Endothelial cell of umbilical vein (primary cell): ENCODE data around the gene STAC3. TPM values are rescaled to one million over a fixed set of nuclear protein-coding genes. Genes with fewer than 3 reads are reported as not detected.
A peak's percentile ranks its signal among the peaks of the same experiment; 100 is the strongest.

Experiments used
- microRNA counts: library from miRNA; unstranded; fragments of <30 nt; microRNA quantifications from one replicate; lab custom pipeline; 2016
- microRNA-seq: library from miRNA; unstranded; fragments of <30 nt; microRNA quantifications from one replicate; pipeline ENCODE4 v1.2.0, GENCODE V29; 2021; ENCODE audit warnings: borderline number of aligned reads, borderline replicate concordance
- polyA plus RNA-seq, 4 experiments: library from polyadenylated mRNA; depleted of rRNA in 3 of 4; stranded (reverse) in 3 of 4; unstranded in 1 of 4; fragments of >200 nt; gene quantifications; 2 replicates each; pipeline versions ENCODE4 v1.2.1 to v1.2.3, GENCODE V29; 2011 to 2012; ENCODE audit warnings: missing spikeins in 1 of 4
- small RNA-seq: library from RNA; depleted of rRNA; stranded (forward); fragments of <200 nt; gene quantifications from one replicate; pipeline ENCODE3, GENCODE V24; 2012; ENCODE audit warnings: low replicate concordance, low read depth; ENCODE audit not compliant: insufficient read depth, insufficient read length
- total RNA-seq: library from RNA; stranded (reverse); gene quantifications from 2 replicates; pipeline ENCODE4 v1.2.3, GENCODE V29; 2021

Gene STAC3
- total and polyA plus RNA-seq, 2 donors (not counting 3 experiments of a cell fraction or from before 2014, with no cell fraction given): 0.36 to 0.55 TPM

MicroRNAs within 50 kb of the gene (microRNA counts, 767-probe panel; counts per million panel counts)
- microRNA hsa-miR-1228-3p (lab: Ali Mortazavi, UCI): 723 counts per million, percentile 96 among the panel's probes with 10 or more counts

Small RNA genes within 50 kb of the gene (microRNA-seq; reads per million reads assigned to microRNA genes)
- gene MIR1228: not detected

Small RNA genes within 50 kb of the gene (small RNA-seq; reads per million reads assigned to genes)
- not detected for gene MIR1228

Other genes with a start within 250 kb of the STAC3 start
- gene ZBTB39, start 244.6 kb downstream of the STAC3 start, total RNA-seq: 8.1 and 8.5 TPM in 2 replicates
- 5.9 TPM in 2 replicates for gene ZBTB39, start 244.6 kb downstream of the STAC3 start, polyA plus RNA-seq
- not detected in 2 replicates for gene TAC3, start 234.7 kb downstream of the STAC3 start, total RNA-seq
- gene TAC3, start 234.7 kb downstream of the STAC3 start, polyA plus RNA-seq: not detected in 2 replicates
- gene MYO1A, start 201.1 kb downstream of the STAC3 start, total RNA-seq: not detected in 2 replicates
- not detected in 2 replicates for gene MYO1A, start 201.1 kb downstream of the STAC3 start, polyA plus RNA-seq
- gene NEMP1, start 172.4 kb downstream of the STAC3 start, total RNA-seq: 21.5 and 27.7 TPM in 2 replicates
- gene NEMP1, start 172.4 kb downstream of the STAC3 start, polyA plus RNA-seq: 9.0 and 10.8 TPM in 2 replicates
- 13.4 and 15.9 TPM in 2 replicates for gene NAB2, start 162.1 kb downstream of the STAC3 start, total RNA-seq
- 14.6 and 19.5 TPM in 2 replicates for gene NAB2, start 162.1 kb downstream of the STAC3 start, polyA plus RNA-seq
- gene STAT6, start 139.8 kb downstream of the STAC3 start, total RNA-seq: 101 and 136 TPM in 2 replicates
- gene STAT6, start 139.8 kb downstream of the STAC3 start, polyA plus RNA-seq: 147 and 164 TPM in 2 replicates
- gene LRP1, start 122.7 kb downstream of the STAC3 start, total RNA-seq: 3.8 and 4.6 TPM in 2 replicates
- 1.5 and 1.6 TPM in 2 replicates for gene LRP1, start 122.7 kb downstream of the STAC3 start, polyA plus RNA-seq
- gene LRP1-AS, start 103.6 kb downstream of the STAC3 start, total RNA-seq: not detected in 2 replicates
- not detected in 2 replicates for gene LRP1-AS, start 103.6 kb downstream of the STAC3 start, polyA plus RNA-seq
- not detected in 2 replicates for gene NXPH4, start 34.4 kb downstream of the STAC3 start, total RNA-seq
- 0.07 TPM in 1 of 2 replicates, not detected in the other for gene NXPH4, start 34.4 kb downstream of the STAC3 start, polyA plus RNA-seq
- gene SHMT2, start 21.5 kb downstream of the STAC3 start, total RNA-seq: 148 and 155 TPM in 2 replicates
- 243 and 287 TPM in 2 replicates for gene SHMT2, start 21.5 kb downstream of the STAC3 start, polyA plus RNA-seq
- gene R3HDM2, start 179.9 kb upstream of the STAC3 start, total RNA-seq: 31.3 and 36.6 TPM in 2 replicates
- gene R3HDM2, start 179.9 kb upstream of the STAC3 start, polyA plus RNA-seq: 26.1 and 28.0 TPM in 2 replicates
- not detected in 2 replicates for gene INHBC, start 183.6 kb upstream of the STAC3 start, total RNA-seq
- gene INHBC, start 183.6 kb upstream of the STAC3 start, polyA plus RNA-seq: 0.08 TPM in 1 of 2 replicates, not detected in the other
- not detected in 2 replicates for gene INHBE, start 204.1 kb upstream of the STAC3 start, total RNA-seq
- gene INHBE, start 204.1 kb upstream of the STAC3 start, polyA plus RNA-seq: not detected in 2 replicates
- 0.29 and 1.1 TPM in 2 replicates for gene GLI1, start 208.6 kb upstream of the STAC3 start, total RNA-seq
- 0.10 and 0.14 TPM in 2 replicates for gene GLI1, start 208.6 kb upstream of the STAC3 start, polyA plus RNA-seq
- 0.38 TPM in 1 of 2 replicates, not detected in the other for gene ARHGAP9, start 228.7 kb upstream of the STAC3 start, total RNA-seq
- gene ARHGAP9, start 228.7 kb upstream of the STAC3 start, polyA plus RNA-seq: 0.25 and 0.35 TPM in 2 replicates
- gene MARS1, start 236.9 kb upstream of the STAC3 start, total RNA-seq: 212 and 216 TPM in 2 replicates
- gene MARS1, start 236.9 kb upstream of the STAC3 start, polyA plus RNA-seq: 98.8 and 118 TPM in 2 replicates